IPS DF 4.7 (cell line): Measurements from ENCODE around the gene PROS1.

Source experiments
- DNase-seq: peaks from one replicate; pipeline ENCODE4 v3.0.0-alpha.2; 2013; ENCODE audit warnings: low spot score; ENCODE audit errors: extremely low read depth

Gene PROS1

DNA sequence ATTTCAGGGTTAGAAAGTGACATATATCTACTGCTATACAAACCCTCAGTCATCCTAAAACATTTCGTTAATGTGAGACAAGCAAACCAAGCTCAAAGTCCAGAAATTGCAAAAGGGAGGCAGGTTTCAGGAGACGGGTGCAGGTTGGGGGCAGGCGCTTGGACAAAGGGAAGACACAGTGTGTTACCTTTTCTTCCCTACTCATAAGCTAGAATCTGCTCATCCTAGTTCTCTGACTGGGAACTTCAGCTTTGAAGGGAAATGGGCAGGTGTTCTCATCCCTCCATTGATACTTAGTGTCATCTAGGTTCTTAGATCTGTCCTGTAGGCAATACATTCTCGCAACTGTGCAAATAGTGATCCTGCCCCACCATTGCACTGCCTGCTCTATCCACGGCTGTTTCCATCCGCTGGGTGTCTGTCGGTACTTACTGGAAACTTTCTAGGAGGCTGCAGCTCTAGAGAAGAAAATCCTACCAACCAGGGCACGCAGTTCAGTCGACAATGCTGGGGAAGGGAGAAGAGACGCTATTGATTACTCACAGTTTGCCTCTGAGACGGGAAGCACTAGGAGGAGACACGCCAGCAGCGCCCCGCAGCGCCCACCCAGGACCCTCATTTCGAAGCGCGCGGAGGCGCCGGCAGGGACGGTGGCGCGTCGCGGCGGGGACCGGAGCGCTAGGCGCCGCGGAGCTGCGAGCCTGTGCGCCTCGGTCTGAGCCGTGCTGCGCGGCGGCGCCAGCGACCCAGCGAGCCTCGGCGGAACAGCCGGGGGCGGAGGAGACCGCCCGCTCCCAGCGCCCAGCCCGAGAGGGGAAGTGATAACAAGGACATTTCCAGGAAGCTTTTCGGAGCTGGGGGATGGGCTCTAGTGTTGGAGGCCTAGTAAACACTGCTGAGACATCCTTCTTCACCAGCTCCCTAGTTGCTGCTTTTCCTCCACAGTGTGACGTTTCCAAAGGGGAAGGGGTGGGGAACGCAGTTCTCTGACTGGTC is at the start of gene PROS1:
TSS of gene PROS1 (minus strand) at position 766 of the 996 bp plus-strand sequence. CDS start at position 619, 147 bp downstream.
- DNase-seq = peak; percentile 30

DNA sequence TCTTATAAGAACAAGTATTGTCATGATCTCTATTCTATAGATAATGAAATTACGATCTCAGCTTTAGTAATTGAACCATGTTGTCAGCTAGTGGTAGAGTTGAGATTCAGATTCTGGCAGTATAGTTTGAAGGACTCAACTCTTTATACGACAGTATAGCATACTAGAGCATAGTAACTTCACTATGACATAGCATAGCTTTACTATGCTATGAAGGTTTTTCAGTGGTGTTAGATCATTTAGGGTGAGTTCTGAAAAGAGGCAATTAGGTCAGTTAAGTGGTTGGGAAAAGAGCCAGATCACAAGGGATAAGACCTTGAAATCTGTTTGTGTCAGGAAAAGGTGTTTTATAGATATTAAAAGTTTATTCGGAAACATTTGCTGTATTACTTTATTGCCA is 46.6 kb upstream of the PROS1 start:
- DNase-seq = no peak

DNA sequence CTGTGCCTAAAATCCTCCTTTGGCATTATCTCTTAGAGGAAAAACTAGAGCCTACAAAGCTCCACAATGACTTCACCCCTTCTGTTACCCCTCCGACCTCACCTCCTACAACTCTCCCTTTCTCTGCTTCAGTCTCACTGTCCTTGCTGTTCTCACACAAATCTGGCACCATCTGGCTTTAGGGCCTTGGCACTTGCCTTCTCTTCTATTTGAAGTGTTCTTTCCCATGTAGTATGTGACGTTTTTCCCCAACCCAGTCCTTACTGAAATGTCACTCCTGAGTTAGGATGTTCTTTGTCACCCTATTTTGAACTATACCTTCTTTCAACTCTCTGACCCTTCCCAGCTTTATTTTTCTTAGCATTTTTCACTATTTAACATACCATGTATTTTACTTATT is 46.0 kb upstream of the PROS1 start:
- DNase-seq = no peak

DNA sequence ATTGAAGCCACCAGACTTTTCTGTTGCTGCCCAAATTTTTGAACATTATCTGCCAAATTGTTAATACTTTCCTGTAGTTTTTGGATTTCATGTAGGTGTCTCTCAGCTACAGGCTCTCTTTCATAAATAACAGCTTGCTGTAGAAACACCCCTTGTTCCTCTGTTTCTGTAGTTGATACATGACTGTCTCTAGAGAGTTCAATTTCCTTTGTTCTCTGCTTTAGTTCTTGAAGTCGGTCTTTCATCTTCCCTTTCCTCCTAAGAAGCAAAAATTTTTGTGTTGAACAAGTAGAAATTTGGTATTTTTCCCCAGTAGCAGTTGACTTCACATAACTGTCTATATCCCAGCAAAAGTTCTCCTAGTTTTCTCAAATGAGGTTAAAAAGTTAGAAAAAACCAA is 41.3 kb upstream of the PROS1 start:
- DNase-seq = no peak

DNA sequence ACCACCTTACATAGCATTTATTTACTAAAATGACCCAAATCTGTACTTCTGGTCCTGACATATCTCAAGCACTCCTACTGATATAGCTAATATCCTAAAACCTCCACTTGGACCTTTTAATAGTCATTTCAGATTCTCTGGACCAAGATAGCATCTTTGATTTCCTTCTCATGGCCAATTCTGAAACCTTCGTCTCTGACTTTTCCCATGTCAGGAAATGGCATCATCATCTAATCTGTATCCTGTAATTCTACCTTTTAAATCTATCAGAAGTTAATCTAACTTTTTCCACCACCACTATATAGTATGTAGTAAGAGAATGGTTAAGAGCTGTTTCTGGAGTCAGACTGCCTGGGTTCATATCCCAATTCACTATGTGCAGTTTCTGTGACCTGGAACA is 38.5 kb upstream of the PROS1 start:
- DNase-seq = no peak

DNA sequence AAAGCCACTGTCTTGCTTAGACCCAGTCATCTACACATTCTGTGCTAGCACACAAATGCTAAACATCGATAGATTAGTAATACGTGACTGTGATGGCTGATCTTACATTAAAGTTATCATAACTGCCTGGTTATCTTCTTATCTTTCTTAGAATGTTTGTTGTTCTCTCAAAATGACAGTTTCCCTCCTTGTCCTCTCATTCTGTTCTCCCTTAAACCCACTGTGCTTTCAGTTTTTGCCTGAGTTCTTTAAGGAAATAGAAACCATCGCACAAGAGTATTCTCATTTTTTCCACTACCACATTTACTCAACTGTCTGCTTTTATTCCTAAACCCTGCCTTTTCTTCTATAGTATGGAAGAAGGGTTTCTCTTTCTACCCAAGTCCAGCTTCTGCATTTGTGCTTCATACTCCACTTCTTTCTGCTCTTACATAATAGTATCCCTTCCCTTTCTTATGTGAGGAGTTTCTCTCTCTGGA is 37.6 kb upstream of the PROS1 start:
- no peak for DNase-seq

DNA sequence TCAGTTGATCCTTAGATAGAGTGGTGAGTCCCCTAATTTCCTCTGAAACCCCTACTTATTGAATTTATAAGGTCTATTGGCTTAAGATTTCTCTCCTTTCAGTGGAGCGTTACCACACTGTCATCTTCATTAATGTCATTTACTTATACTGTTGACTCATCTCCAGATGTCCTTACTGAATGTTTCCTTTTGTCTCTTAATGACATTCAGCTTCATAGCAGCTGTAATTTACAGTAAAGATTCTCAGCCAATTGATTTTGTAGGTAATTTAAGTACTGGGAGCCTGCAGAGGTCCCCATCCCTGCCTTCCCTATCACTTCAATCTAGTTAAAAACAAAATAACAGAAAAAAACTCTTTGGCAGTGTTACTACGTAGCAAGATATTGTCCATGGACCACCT is 35.9 kb upstream of the PROS1 start:
- no peak for DNase-seq

DNA sequence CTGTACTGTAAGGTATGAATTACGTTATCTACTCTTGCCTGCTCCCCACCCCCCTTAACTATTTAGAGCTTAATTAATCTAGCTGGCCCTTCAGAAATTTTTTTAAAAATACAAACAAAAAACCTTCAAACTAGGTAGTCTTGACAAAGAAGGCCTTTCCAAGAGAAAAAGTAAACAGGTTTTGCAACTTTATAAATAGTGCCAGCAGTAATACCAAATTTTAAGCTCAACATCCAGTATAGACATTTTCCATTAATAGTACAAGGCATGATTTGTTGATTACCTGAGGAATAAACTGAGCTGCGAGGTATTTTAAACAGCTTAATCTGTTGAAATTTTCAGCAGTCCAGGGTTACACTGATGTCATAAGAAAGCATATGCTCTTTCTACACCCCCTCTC is 34.6 kb upstream of the PROS1 start:
- DNase-seq = no peak

DNA sequence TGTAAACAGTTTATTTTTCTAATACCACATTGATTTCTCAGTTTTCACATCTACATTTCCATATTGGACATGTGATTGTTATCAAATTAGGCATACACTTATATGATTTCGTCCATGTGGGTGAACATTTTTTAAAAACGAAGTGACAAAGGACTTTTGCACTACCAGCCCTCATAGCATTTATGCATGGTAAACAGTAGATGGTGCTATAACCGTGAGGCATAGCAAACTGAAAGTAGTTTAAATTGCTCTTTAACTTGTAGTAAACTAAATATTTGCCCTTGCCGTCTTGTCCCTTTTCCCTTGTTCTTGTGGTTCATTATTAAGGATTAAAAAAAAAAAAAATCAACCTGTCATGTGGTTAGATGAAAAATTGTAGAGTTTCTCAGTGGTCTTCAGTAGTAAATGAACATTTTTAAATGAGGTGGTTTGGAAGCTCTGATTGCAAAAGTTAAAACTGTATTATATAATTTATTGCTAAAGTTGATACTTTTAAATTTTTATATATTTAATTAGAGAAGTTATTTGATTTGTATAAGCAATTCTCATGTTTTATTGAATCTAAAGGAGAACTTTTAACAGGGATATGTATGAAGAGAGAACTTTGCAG is 30.7 kb upstream of the PROS1 start:
- DNase-seq = peak; percentile 14

DNA sequence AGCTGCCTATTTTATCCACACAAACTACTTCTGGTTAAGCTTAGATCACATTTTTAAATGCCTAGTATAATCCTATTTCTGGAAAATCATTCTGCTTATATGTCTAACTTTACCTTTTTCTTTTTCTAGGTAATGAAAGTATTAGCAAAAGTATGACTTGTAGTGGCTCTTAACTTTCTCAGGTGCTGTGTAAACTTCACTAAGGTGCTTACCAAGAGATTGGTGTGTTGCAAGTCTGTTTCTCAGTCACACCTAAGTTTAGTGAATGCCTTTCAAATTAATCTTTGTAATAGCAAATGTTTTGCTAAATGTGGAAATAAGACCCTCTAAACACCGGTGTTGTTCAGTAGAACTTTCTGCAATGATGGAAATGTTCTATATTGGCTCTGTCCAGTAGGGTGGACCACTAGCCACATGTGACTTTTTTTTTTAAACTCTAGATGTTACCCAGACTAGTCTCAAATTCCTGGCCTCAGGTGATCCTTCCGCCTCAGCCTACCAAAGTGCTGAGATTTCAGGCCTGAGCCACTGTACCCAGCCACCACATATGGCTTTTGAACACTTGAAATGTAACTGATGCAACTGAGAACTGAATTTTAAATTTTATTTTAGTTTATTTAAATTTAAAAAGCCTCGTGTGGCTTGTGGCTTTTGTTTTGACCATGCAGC is 28.3 kb upstream of the PROS1 start:
- DNase-seq = no peak

DNA sequence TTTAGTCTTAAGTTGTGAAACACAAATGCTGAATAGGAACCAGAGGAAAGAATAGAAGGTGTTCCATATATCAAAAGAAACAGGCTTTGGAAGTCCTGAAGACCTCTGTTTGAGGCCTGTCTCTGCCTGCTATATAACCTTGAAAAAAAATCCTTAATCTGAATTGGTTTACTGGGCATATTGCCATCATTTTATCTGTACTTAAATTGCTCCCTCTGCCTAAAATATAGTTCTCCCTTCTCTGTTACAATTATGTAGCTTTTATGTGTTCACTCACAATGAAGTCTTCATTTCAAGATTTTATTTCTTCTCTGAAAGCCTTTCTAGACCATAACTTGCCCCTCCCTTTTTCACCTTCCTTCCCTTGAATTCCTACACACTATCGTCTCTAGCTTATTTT is 27.5 kb upstream of the PROS1 start:
- DNase-seq = no peak

DNA sequence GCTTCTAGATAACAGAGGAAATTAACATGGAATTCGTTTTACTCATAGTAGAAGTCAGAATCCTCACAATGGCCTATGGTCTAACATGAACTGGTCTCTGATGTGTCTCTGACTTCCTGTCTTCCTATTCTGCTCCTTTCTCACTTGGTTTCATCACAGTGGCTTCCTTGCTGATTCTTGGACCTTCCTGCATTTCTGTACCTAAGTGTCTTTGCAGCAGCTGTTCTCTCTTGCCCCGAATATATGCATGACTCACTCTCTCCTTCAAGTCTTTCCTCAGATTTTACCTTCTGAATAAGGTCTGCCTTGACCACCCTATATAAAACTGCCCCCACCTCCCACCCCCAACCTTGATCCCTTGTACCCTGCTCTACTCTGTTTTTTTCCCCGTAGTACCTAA is 20.4 kb upstream of the PROS1 start:
- no peak for DNase-seq

DNA sequence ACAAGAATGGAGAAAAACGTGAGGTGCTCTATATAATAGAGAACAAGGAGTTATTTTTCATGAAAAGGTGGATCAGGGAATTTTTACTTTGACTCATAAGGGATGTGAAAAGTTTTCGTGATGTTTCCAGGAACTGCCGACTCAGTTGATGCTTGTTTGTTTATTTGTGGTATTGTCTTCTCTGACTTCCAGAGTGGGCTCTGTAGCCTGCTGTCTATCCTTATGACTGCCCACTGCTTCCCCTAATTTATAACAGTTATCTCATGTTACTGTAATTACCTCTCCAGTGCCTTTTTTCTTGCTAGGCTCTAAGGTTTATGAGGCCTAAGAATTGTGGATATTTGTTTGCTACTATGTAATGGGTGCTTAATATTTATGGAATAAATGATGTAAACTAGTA is 18.5 kb upstream of the PROS1 start:
- no peak for DNase-seq

DNA sequence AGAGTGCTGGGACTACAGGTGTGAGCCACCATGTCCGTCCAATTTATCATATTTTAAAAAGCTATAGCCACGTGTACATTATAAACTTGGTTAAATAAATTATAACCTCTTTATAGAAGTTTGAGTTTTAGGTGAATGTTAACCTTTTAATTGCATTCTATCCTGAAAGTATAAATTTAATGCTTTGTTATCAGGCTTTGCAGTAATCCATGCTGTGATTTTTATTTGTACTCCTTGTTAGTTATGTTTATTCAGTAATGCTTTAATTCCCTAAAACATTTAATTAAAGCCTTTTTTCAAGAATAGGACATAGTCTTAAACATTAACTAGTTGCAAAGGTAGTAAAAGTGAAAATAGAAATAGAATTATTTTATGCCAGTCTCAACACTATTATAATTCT is 17.9 kb upstream of the PROS1 start:
- no peak for DNase-seq

DNA sequence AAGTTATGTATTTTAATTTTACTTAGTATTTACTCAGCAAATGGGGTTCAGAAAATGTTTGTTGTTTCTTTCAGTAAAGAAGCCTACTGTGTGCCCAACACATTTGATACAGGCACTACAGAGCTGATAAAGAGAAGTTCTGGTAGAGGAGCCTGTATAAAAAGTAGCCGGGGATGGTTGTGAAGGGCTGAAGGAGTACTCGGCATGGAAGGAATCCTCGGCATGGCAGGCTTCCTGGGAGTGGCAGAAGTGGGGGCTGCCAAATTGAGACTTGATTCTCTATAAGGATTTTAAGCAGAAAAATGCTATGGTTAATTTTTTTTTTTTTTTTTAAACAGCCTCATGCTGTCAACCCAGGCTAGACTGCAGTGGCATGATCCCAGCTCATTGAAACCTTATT is 15.5 kb upstream of the PROS1 start:
- no peak for DNase-seq

DNA sequence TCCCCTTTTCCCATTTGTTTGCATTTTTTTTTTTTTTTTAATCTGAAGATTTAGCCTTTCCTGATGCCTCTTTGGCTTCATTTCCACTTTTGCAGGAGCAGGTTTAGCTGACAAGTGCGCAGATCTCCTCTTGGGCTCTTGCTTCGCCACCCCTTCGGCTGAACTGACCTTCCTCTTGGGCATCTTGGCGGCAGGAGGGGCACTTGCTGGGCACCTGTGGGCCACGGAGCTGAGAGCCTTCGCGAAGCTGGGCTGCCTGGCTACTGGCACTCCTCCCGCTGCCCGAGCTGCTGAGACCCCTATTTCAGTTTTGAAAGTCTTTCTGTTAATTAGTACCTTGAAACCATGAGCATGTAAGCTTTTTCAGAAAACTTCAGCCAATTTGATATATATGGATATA is 15.1 kb upstream of the PROS1 start:
- DNase-seq = no peak

DNA sequence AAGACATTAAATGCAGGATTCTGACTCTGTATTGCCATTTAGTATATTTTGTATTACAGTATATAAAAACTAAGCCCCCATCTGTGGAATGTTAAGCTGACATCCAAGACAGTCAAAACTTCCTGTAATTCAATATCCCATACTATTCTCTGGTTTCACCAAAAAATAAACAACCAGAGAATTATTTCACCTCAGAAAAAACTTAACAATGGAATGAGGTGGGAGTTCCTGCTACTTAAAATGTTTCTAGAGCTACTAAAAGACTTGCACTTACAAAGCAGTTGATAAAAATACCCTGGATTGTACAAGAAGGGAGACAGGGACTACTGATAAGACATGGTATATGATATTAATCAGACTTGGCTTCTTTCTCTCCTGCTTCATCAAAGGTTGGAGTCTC is 14.6 kb upstream of the PROS1 start:
- no peak for DNase-seq

DNA sequence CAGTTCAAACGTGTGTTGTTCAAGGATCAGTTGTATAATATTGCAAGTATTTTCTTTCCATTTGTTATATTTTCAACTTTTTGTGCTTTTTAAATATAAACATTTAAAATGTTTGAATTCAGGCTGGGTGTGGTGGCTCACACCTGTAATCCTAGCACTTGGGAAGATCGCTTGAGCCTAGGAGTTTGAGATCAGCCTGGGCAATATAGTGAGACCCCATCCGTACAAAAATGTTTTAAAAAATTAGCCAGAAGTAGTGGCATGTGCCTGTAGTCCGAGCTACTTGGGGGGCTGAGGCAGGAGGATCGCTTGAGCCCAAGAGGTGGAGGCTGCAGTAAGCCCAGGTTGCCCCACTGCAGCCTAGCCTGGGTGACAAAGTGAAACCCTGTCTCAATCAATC is 10.9 kb upstream of the PROS1 start:
- DNase-seq = no peak

DNA sequence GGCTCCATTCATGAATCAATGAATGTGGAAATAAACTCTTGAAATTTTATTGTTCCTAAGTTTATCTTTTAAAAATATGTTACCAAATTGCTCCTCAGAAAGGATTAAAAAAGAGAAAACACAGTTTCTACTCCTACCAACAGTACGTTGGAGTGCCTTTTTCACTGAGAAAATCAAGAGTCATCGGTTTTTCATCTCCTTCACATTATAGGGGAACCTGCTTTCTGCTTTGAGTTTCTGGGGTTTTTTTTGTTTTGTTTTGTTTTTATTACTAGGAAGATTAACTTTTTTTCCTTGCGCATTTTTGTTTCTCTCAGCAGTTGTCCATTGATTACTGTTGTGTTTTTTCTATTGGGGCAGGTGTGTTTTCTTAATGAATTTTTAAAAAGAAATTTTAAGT is 9.7 kb upstream of the PROS1 start:
- DNase-seq = no peak

DNA sequence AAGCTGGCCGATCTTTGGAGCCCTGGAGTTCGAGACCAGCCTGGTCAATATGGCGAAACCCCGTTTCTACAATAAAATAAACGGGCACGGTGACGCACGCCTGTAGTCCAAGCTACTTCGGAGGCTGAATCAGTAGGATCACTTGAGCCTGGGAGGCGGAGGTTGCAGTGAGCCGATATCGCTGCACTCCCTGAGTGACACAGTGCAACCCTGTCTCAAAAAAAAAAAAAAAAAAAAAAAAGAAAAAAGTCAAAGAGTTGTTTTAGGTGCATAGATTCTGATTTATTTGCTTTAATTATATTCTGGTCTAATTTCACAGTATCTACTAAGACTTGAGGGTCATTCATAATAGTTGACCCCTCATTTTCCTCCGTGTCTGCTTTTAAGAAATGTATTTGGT is 8.0 kb upstream of the PROS1 start:
- DNase-seq = no peak

DNA sequence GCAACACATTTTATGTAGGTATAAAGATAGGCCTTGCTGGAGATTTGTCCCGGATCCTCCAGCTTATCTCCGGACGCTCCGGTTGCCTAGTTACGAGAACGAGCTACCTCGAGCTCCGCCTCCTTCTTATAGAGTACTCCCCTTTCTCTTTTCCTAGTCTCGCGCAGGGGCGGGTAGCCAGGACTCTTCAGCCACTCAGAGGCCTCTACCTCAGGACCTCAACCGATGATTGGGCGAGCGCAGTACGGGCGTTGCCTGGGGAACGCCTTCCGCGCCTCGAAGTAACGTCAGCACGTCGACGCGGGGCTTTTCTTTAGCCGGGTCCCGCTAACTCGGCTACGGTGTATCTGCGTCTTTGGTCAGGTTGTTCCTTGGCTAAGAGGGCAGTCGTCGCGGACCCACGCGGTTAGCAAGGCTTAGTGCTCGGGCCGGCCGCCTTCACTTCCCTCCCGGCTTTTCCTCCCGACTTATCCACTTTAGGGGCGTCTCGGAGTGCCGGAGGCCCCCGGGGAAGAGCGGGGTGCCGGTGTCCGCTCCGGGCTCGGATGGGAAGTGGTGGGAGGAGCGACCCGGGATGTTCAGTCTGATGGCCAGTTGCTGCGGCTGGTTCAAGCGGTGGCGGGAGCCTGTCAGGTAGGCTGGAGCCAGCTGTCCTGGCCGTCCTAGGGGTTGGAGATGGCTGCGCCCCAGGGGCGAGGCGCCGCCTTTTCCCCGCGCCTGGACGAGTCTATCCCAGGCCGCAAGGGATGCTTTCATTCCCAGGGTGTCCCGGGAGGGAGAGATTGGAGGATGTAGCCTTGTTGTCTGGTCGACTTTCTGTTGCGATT is 6.4 kb upstream of the PROS1 start, which contains the start of gene ARL13B:
TSS of gene ARL13B (plus strand) at position 306 of the 827 bp plus-strand sequence. CDS start at position 575, 269 bp downstream.
- DNase-seq = peak; percentile 90
